ENCODE results near the gene TFCP2.

- TF ChIP-seq CTCF (conservative IDR thresholded peaks at IDR 0.05; ENCODE audit: low read length) (no peak), EZH2phosphoT487 (IDR thresholded peaks at IDR 0.05; ENCODE audit: borderline replicate concordance) (no peak)
These were observed 12.3 kb upstream of the TFCP2 start for GRCh38 chr12:51185171-51185717.

Measured in Loucy (cell line).